Nephron progenitor cell (in vitro differentiated cells): ENCODE measurements around the gene PRR30.

Source experiments
- DNase-seq: peaks from one replicate; pipeline ENCODE4 v3.0.0; 2021
- H3K27ac Mint-ChIP-seq: 2 replicates; pipeline ENCODE4 v1.8.0; 2021; ENCODE audit warnings: mild to moderate bottlenecking, moderate library complexity, mixed read lengths
- H3K27me3 Mint-ChIP-seq: 2 replicates; pipeline ENCODE4 v1.8.0; 2021; ENCODE audit warnings: mild to moderate bottlenecking, low read depth, mixed read lengths; ENCODE audit not compliant: poor library complexity
- H3K36me3 Mint-ChIP-seq: 2 replicates; pipeline ENCODE4 v1.8.0; 2021; ENCODE audit warnings: low read depth, mixed read lengths
- H3K4me1 Mint-ChIP-seq: 2 replicates; pipeline ENCODE4 v1.8.0; 2021; ENCODE audit warnings: mixed read lengths
- H3K4me3 Mint-ChIP-seq: 2 replicates; pipeline ENCODE4 v1.8.0; 2021; ENCODE audit warnings: mild to moderate bottlenecking, moderate library complexity, mixed read lengths
- H3K9me3 Mint-ChIP-seq: 2 replicates; pipeline ENCODE4 v1.8.0; 2021; ENCODE audit warnings: mild to moderate bottlenecking, moderate library complexity, mixed read lengths
- TF ChIP-seq, protein P1 (sequence below): fragments of 200-600 bp; sonication (generic); IDR thresholded peaks from 2 replicates; pipeline ENCODE4 v1.5.0; 2021; ENCODE audit warnings: antibody characterized with exemption

PRR30 gene

GRCh38 chr2:27099334-27099955 lies 39.8 kb downstream of the PRR30 start:
- no peak for DNase-seq
- peaks cover 22% of the 10 kb centered on the region for H3K27me3 Mint-ChIP-seq
- peaks cover 27% of the 10 kb centered on the region for H3K4me1 Mint-ChIP-seq
- no peak overlapping the region for H3K27ac Mint-ChIP-seq
- H3K36me3 Mint-ChIP-seq = no peaks in the 10 kb centered on the region
- no peaks in the 10 kb centered on the region for H3K9me3 Mint-ChIP-seq
- TF ChIP-seq, protein P1, sequence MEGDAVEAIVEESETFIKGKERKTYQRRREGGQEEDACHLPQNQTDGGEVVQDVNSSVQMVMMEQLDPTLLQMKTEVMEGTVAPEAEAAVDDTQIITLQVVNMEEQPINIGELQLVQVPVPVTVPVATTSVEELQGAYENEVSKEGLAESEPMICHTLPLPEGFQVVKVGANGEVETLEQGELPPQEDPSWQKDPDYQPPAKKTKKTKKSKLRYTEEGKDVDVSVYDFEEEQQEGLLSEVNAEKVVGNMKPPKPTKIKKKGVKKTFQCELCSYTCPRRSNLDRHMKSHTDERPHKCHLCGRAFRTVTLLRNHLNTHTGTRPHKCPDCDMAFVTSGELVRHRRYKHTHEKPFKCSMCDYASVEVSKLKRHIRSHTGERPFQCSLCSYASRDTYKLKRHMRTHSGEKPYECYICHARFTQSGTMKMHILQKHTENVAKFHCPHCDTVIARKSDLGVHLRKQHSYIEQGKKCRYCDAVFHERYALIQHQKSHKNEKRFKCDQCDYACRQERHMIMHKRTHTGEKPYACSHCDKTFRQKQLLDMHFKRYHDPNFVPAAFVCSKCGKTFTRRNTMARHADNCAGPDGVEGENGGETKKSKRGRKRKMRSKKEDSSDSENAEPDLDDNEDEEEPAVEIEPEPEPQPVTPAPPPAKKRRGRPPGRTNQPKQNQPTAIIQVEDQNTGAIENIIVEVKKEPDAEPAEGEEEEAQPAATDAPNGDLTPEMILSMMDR = no peak
- H3K4me3 Mint-ChIP-seq = no peak overlapping the region

DNA sequence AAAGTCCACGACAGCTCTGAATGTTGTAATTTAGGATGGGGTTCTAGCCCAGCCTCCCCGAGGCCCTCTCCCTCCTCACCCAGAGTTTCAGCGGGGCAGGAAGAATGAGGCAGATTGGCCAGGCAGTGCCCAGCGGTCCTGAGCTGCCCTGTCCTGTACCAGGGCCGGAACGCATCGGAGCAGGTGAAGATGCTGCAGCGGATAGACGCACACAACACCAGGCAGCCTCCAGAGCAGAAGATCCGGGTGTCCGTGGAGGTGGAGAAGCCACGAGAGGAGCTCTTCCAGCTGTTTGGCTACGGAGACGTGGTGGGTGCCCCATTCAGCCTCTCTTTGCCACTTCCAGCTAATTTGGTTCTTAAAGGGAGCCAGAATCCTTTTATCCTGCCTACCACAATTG lies 41.9 kb downstream of the PRR30 start:
- Mint-ChIP-seq H3K9me3 (no peaks in the 10 kb centered on the region), H3K4me3 (no peak overlapping the region), H3K4me1 (peaks cover 34% of the 10 kb centered on the region), H3K27me3 (peaks cover 22% of the 10 kb centered on the region), H3K27ac (no peak overlapping the region), H3K36me3 (no peaks in the 10 kb centered on the region)
- TF ChIP-seq, protein P1 = no peak
- no peak for DNase-seq

- TF ChIP-seq, protein P1 = no peak
- Mint-ChIP-seq H3K9me3 (no peaks in the 10 kb centered on the region), H3K27me3 (peaks cover 22% of the 10 kb centered on the region), H3K4me3 (no peak overlapping the region), H3K36me3 (no peaks in the 10 kb centered on the region), H3K4me1 (peaks cover 39% of the 10 kb centered on the region), H3K27ac (peak overlapping the region; percentile 83)
- DNase-seq = no peak
Measured at GRCh38 chr2:27096748-27097297, 42.4 kb downstream of the PRR30 start.

- Mint-ChIP-seq H3K4me3 (peak overlapping the region; percentile 59), H3K27ac (no peak overlapping the region), H3K36me3 (no peaks in the 10 kb centered on the region), H3K27me3 (peaks cover 25% of the 10 kb centered on the region), H3K9me3 (no peaks in the 10 kb centered on the region), H3K4me1 (peaks cover 44% of the 10 kb centered on the region)
- DNase-seq = peak; percentile 56
- TF ChIP-seq, protein P1 = no peak
Measured at GRCh38 chr2:27095745-27096651, 43.2 kb downstream of the PRR30 start.

DNA sequence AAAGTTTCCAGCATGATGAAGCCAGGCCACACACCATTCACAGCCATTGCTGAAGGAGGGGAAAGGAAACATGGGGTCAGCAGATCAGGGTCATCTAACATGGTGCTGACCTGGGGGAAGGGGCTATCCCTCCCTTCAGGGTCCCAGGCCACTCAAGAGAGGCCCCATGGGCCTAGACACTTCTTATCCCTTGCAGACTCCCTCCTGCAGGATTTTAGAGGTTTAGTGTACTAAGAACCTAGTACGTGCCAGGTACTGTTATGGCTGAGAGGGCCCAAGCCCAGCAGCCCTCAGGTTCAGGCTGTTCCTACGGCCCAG lies 43.8 kb downstream of the PRR30 start:
- TF ChIP-seq, protein P1 = no peak
- Mint-ChIP-seq H3K27me3 (peaks cover 26% of the 10 kb centered on the region), H3K4me1 (peaks cover 44% of the 10 kb centered on the region), H3K27ac (no peak overlapping the region), H3K9me3 (no peaks in the 10 kb centered on the region), H3K36me3 (no peaks in the 10 kb centered on the region), H3K4me3 (no peak overlapping the region)
- no peak for DNase-seq
